Body of pancreas (tissue), 4 donors: Measurements from ENCODE around the gene SRMS. TPM values are rescaled to one million over a fixed set of nuclear protein-coding genes. Genes with fewer than 3 reads are reported as not detected.
A peak's percentile ranks its signal among the peaks of the same experiment; 100 is the strongest.

ENCODE experiments used
- ATAC-seq: fragments of 150-250 bp; one replicate; pipeline ENCODE4 v1.9.1; 2016
- DNase-seq, 4 donors: peaks; one replicate each; pipeline ENCODE4 v3.0.0-alpha.2; 2019
- H3K27ac ChIP-seq, 4 donors: fragments of 200-600 bp; sonication (generic); 1 replicate in 3 of 4; 2 replicates in 1 of 4; pipeline versions ENCODE4 v1.5.1 to v1.6.1; 2016 to 2019; ENCODE audit warnings: mild to moderate bottlenecking in 1 of 4, mixed read lengths in 1 of 4, moderate library complexity in 1 of 4
- H3K27me3 ChIP-seq, 2 donors: fragments of 200-600 bp; sonication (generic); one replicate each; pipeline ENCODE4 v1.6.0; 2016; ENCODE audit warnings: mild to moderate bottlenecking in 1 of 2
- H3K36me3 ChIP-seq, 2 donors: fragments of 200-600 bp; sonication (generic); replicated peaks in 1 of 2; 2 replicates each; pipeline ENCODE4 v1.5.1; 2016; ENCODE audit warnings: low read depth in 2 of 2; ENCODE audit not compliant: insufficient read depth in 1 of 2
- H3K4me1 ChIP-seq: fragments of 200-600 bp; sonication (generic); one replicate; pipeline ENCODE4 v1.6.0; 2016
- H3K4me3 ChIP-seq, 2 donors: fragments of 200-600 bp; sonication (generic); 1 replicate in 1 of 2; 2 replicates in 1 of 2; pipeline ENCODE4 v1.5.1; 2016 to 2019
- H3K9me3 ChIP-seq, 3 donors: fragments of 200-600 bp; sonication (generic); 1 replicate in 2 of 3; 2 replicates in 1 of 3; pipeline ENCODE4 v1.5.1; 2016
- POLR2A ChIP-seq, 3 donors: fragments of 450-650 bp; IDR thresholded peaks; one replicate each; pipeline ENCODE4 v1.6.1; 2016; ENCODE audit warnings: antibody characterized with exemption in 3 of 3, mild to moderate bottlenecking in 2 of 3
- WGBS, 2 donors: methylation state at CpG; one replicate each; pipeline ENCODE4 v1.1.5; 2017; 5-methylcytosine and 5-hydroxymethylcytosine counted together
- intact Hi-C: fragments of 100-400 bp; cut with DNase I; formaldehyde crosslinking; loops from one replicate; pipeline ENCODE4 v1.15.1; 2023
- total RNA-seq, 2 donors: library from RNA; depleted of rRNA; stranded (reverse); fragments of >200 nt; gene quantifications; one replicate each; pipeline ENCODE4 v1.1.0, GENCODE V29; 2016
- TF ChIP-seq, protein P1 (sequence below), 7 experiments: fragments of 450-650 bp in 4 of 7; fragments of 200-600 bp in 3 of 7; sonication (generic) in 3 of 7; IDR thresholded peaks; one replicate each; pipeline ENCODE4 v1.5.1; 2016 to 2019; ENCODE audit warnings: antibody characterized with exemption in 7 of 7

SRMS gene
- total RNA-seq, 2 donors from 2014 or later = not detected

DNA sequence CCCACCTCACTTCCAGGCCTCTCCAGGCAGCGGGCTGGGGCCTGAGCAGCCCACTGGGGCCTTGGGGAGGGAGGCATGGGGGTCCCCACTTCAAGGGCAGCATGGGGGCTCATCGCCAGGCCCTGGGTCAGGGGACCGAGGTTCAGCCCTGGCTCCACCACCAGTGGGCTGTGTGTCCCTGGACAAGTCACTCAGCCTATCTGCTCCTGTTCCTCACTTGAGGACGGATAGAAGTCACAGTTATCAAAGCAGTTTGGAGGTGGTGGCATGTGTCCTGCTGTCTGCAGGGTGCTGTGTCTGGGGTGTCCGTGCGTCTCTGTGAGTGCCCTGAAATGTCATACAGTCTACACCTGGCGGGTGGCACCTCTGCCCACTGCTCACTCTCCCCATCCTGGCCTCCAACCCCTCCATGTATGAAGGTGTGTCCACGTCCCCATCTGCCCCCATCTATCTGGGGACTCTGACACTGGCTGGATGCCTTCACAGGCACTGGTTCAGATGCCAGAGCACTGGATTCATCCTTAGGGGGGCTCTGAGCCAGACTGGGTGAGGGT lies 52.3 kb downstream of the SRMS start:
- peaks cover 0 to 6% of the 10 kb centered on the region in 2 donors for H3K27me3 ChIP-seq

DNA sequence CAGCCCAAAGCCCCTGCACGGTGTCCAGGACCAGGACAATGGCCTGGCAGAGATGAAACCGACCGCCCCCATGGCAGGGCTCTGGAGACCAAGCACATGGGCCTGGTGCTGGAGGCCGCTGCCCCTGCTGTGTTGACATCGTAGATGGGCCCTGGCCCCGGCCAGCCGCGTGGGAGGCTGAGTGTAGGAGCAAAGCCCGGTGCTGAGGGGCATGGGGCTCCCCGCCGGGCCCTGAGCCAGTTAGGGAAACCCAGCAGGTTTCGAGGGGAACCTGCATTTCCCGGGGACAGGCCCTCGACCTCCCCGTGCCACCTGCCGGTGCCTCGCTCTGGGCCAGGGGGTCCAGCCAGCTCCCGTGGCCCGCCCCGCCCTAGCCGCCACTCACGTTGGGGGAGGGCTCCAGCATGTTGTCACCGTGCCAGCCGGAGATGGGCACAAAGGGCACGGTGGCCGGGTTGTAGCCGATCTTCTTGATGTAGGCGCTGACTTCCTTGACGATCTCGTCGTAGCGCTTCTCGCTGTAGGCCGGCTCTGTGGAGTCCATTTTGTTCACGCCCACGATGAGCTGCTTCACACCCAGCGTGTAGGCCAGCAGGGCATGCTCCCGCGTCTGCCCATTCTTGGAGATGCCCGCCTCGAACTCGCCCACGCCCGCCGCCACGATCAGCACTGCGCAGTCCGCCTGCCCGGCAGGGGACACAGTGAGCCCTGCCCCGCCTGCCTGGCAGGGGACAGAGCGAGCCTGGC lies 53.0 kb downstream of the SRMS start:
- H3K27me3 ChIP-seq = peaks cover 0 to 6% of the 10 kb centered on the region in 2 donors
- H3K4me3 ChIP-seq = no peak overlapping the region
- no peaks in the 10 kb centered on the region for H3K36me3 ChIP-seq
- TF ChIP-seq, protein P1, sequence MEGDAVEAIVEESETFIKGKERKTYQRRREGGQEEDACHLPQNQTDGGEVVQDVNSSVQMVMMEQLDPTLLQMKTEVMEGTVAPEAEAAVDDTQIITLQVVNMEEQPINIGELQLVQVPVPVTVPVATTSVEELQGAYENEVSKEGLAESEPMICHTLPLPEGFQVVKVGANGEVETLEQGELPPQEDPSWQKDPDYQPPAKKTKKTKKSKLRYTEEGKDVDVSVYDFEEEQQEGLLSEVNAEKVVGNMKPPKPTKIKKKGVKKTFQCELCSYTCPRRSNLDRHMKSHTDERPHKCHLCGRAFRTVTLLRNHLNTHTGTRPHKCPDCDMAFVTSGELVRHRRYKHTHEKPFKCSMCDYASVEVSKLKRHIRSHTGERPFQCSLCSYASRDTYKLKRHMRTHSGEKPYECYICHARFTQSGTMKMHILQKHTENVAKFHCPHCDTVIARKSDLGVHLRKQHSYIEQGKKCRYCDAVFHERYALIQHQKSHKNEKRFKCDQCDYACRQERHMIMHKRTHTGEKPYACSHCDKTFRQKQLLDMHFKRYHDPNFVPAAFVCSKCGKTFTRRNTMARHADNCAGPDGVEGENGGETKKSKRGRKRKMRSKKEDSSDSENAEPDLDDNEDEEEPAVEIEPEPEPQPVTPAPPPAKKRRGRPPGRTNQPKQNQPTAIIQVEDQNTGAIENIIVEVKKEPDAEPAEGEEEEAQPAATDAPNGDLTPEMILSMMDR (IDR thresholded peaks at IDR 0.05) = no peak
- no peak for TF ChIP-seq POLR2A (IDR thresholded peaks at IDR 0.05)
- WGBS, 2 donors = 81% methylated on average over 15 to 51 of the region's 51 CpGs
- ATAC-seq (no peak), DNase-seq (peak in 1 of 4 donors; percentile 14)
- no peak overlapping the region for H3K27ac ChIP-seq
- peaks cover 30% of the 10 kb centered on the region for H3K4me1 ChIP-seq
- intact Hi-C loops = no loop called here
- no peaks in the 10 kb centered on the region for H3K9me3 ChIP-seq

More for the DNA sequence above, 52.3 kb downstream of the SRMS start:
- H3K4me1 ChIP-seq = peaks cover 30% of the 10 kb centered on the region
- no peaks in the 10 kb centered on the region for H3K9me3 ChIP-seq
- no peak overlapping the region for H3K27ac ChIP-seq
- H3K4me3 ChIP-seq = no peak overlapping the region
- no peak for ATAC-seq
- no peak for TF ChIP-seq POLR2A (IDR thresholded peaks at IDR 0.05)
- TF ChIP-seq, protein P1 (IDR thresholded peaks at IDR 0.05) = no peak
- no peak for DNase-seq
- intact Hi-C loops = no loop called here
- WGBS, 2 donors = 66 to 100% methylated on average over 1 to 8 of the region's 8 CpGs
- H3K36me3 ChIP-seq = no peaks in the 10 kb centered on the region

DNA sequence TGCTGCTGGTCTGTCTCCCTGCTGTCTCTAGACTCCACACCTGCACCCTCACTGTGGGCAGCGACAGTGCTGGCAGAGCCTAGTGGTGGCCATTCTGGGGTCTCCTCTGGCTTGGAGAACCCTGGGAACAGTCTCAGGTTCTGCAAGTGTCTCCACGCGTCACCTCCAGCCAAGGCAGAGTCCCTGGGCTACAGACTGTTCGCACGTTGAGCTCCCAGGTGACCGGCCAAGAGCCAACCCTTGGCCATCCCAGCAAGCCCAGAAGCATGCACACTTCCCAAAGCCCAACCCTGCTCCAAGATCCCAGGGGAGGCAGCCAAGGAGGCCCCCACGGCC lies 53.5 kb downstream of the SRMS start:
- ATAC-seq = no peak

DNA sequence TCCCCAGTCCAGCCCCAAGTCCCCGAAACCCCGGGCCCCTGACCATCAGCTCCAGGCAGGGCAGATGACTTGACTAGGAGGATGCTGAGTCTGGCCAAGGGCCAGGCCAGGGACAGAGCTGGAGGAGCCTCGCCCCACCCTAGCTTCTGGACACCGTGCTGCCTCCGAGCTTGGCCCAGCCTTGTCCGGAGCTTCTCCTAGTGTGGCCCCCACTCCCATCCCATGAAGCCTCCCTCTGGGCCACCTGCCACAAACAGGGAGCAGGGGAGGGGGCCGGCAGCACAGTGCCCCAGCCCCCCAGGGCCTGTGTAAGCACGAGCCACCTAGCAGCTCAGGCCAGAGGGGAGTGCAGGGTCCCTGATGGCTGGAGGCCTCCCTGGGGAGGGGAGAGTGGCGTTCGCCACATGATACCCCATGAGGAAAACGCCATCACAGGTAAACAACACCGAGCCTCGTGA lies 54.0 kb downstream of the SRMS start:
- H3K27ac ChIP-seq = no peak overlapping the region
- H3K4me1 ChIP-seq = peaks cover 23% of the 10 kb centered on the region
- no peaks in the 10 kb centered on the region for H3K36me3 ChIP-seq
- ATAC-seq (no peak), DNase-seq (no peak)
- H3K4me3 ChIP-seq = no peak overlapping the region
- WGBS, 2 donors = 10 to 58% methylated on average over 2 to 13 of the region's 13 CpGs
- intact Hi-C loops = no loop called here
- TF ChIP-seq POLR2A (IDR thresholded peaks at IDR 0.05) = no peak
- TF ChIP-seq, protein P1 (IDR thresholded peaks at IDR 0.05) = no peak
- no peaks in the 10 kb centered on the region for H3K9me3 ChIP-seq
- peaks cover 0 to 6% of the 10 kb centered on the region in 2 donors for H3K27me3 ChIP-seq

More for the DNA sequence above, 53.5 kb downstream of the SRMS start:
- Histone ChIP-seq H3K4me3 (no peak overlapping the region), H3K9me3 (no peaks in the 10 kb centered on the region), H3K36me3 (no peaks in the 10 kb centered on the region), H3K27me3 (peaks cover 0 to 6% of the 10 kb centered on the region in 2 donors), H3K27ac (no peak overlapping the region), H3K4me1 (peaks cover 26% of the 10 kb centered on the region)
- intact Hi-C loops = no loop called here
- TF ChIP-seq, protein P1 (IDR thresholded peaks at IDR 0.05) = no peak
- no peak for TF ChIP-seq POLR2A (IDR thresholded peaks at IDR 0.05)
- 62 to 75% methylated on average over 4 to 7 of the region's 7 CpGs for WGBS, 2 donors
- no peak for DNase-seq
